Spleen (tissue), 7 donors: ENCODE results near the gene CROCC.

ENCODE experiments used
- CTCF ChIP-seq, 11 experiments: fragments of 200-600 bp in 7 of 11; fragments of 450-650 bp in 4 of 11; sonication (generic) in 4 of 11; IDR thresholded peaks in 8 of 11; conservative IDR thresholded peaks in 3 of 11; 1 replicate in 7 of 11; 2 replicates in 4 of 11; pipeline versions ENCODE4 v1.4.0 to v1.8.0; 2016 to 2021; ENCODE audit warnings: antibody characterized with exemption in 11 of 11, inconsistent platforms in 4 of 11, mild to moderate bottlenecking in 1 of 11
- POLR2A ChIP-seq, 3 donors: fragments of 450-650 bp; IDR thresholded peaks; one replicate each; pipeline ENCODE4 v1.5.1; 2017; ENCODE audit warnings: antibody characterized with exemption in 3 of 3, mild to moderate bottlenecking in 1 of 3
- donor health status: DM: no; HTN: no; CAD: no; lungs with moderate emphysema.
- donor health status: DM: no; HTN: no; CAD: no.
- donor health status: DM: no; HTN: no; CAD: no.

- no peak for TF ChIP-seq POLR2A (IDR thresholded peaks at IDR 0.05)
- no peak for TF ChIP-seq CTCF (IDR thresholded peaks at IDR 0.05 in 8 of 11, conservative IDR thresholded peaks at IDR 0.05 in 3 of 11)
Measured at GRCh38 chr1:16976966-16977365, 55.2 kb downstream of the CROCC start.
